ENCODE data around the gene C13orf46. TPM values are rescaled to one million over a fixed set of nuclear protein-coding genes. Genes with fewer than 3 reads are reported as not detected.

C13orf46 gene
- total RNA-seq, 1 donor from 2014 or later, result 0.69 TPM

GRCh38 chr13:113955235-113955634 lies 18.6 kb downstream of the C13orf46 start:
- Mint-ChIP-seq H3K36me3 (ENCODE audit: low read depth) (peaks cover 14% of the 10 kb centered on the region), H3K9me3 (peaks cover 5% of the 10 kb centered on the region), H3K4me1 (peaks cover 5% of the 10 kb centered on the region), H3K27me3 (no peaks in the 10 kb centered on the region), H3K27ac (no peak overlapping the region), H3K4me3 (no peak overlapping the region)
- DNase-seq, result no peak
- ChIA-PET CTCF (no interaction called here), POLR2A (no interaction called here)
- intact Hi-C loops (cut with micrococcal nuclease), result no loop called here
- TF ChIP-seq CTCF (IDR thresholded peaks at IDR 0.05), result no peak
- ATAC-seq (ENCODE audit: low read depth), result no peak

- H3K27ac Mint-ChIP-seq, result no peak overlapping the region
- CTCF ChIA-PET, result interaction anchor here (1.2 kb wide), 1 partner anchor 272 kb away, joined by 3 read pairs; no protein-coding TSS in a partner anchor
- H3K4me3 Mint-ChIP-seq, result no peak overlapping the region
Measured at GRCh38 chr13:113954046-113954835, 19.6 kb downstream of the C13orf46 start.

GRCh38 chr13:113953561-113953960 lies 20.3 kb downstream of the C13orf46 start:
- POLR2A ChIA-PET, result interaction anchor here (0.7 kb wide), 1 partner anchor 51 kb away, joined by 3 read pairs; no protein-coding TSS in a partner anchor
- intact Hi-C loops (cut with micrococcal nuclease), result no loop called here
- CTCF ChIA-PET, result interaction anchor here (1.2 kb wide), 1 partner anchor 273 kb away, joined by 3 read pairs; no protein-coding TSS in a partner anchor
- no peak overlapping the region for H3K4me3 Mint-ChIP-seq
- no peak for DNase-seq
- no peak for TF ChIP-seq CTCF (IDR thresholded peaks at IDR 0.05)
- no peak overlapping the region for H3K27ac Mint-ChIP-seq
- peaks cover 9% of the 10 kb centered on the region for H3K36me3 Mint-ChIP-seq (ENCODE audit: low read depth)
- no peaks in the 10 kb centered on the region for H3K9me3 Mint-ChIP-seq
- peaks cover 8% of the 10 kb centered on the region for H3K4me1 Mint-ChIP-seq
- no peak for ATAC-seq (ENCODE audit: low read depth)
- no peaks in the 10 kb centered on the region for H3K27me3 Mint-ChIP-seq

More at GRCh38 chr13:113954046-113954835, 19.6 kb downstream of the C13orf46 start:
- peaks cover 5% of the 10 kb centered on the region for H3K4me1 Mint-ChIP-seq
- ATAC-seq (ENCODE audit: low read depth) (no peak), DNase-seq (no peak)
- no peak for TF ChIP-seq CTCF (IDR thresholded peaks at IDR 0.05)
- intact Hi-C loops (cut with micrococcal nuclease), result no loop called here
- H3K9me3 Mint-ChIP-seq, result peaks cover 3% of the 10 kb centered on the region
- H3K27me3 Mint-ChIP-seq, result no peaks in the 10 kb centered on the region
- POLR2A ChIA-PET, result no interaction called here
- H3K36me3 Mint-ChIP-seq (ENCODE audit: low read depth), result peaks cover 12% of the 10 kb centered on the region

- Mint-ChIP-seq H3K4me1 (peaks cover 13% of the 10 kb centered on the region), H3K36me3 (ENCODE audit: low read depth) (peaks cover 9% of the 10 kb centered on the region), H3K9me3 (no peaks in the 10 kb centered on the region), H3K4me3 (no peak overlapping the region), H3K27me3 (no peaks in the 10 kb centered on the region), H3K27ac (no peak overlapping the region)
- POLR2A ChIA-PET, result interaction anchor here (0.7 kb wide), 1 partner anchor 51 kb away, joined by 3 read pairs; no protein-coding TSS in a partner anchor
- DNase-seq (no peak), ATAC-seq (ENCODE audit: low read depth) (no peak)
- intact Hi-C loops (cut with micrococcal nuclease), result no loop called here
- TF ChIP-seq CTCF (IDR thresholded peaks at IDR 0.05), result no peak
- CTCF ChIA-PET, result interaction anchor here (1.2 kb wide), 1 partner anchor 273 kb away, joined by 3 read pairs; no protein-coding TSS in a partner anchor
Measured at GRCh38 chr13:113952983-113953520, 20.8 kb downstream of the C13orf46 start.

All from activated B cell treated with CpG ODN at 0.5 μM for 24 hours (primary cell).